Duodenal mucosa (tissue), 2 donors: ENCODE results near the gene ZNF786.
A peak's percentile ranks its signal among the peaks of the same experiment; 100 is the strongest.
"Not testable (repeated sequence)": the region's sequence is repeated elsewhere in the genome, so short reads cannot be mapped to it uniquely, and the experiment has no call there.

Experiments
- H3K27ac ChIP-seq: one replicate; pipeline ENCODE4 v1.7.0; 2013; ENCODE audit warnings: low read depth, low read length
- H3K27me3 ChIP-seq, 2 donors: one replicate each; pipeline ENCODE4 v1.7.0; 2013; ENCODE audit warnings: low read length in 2 of 2, control low read depth in 1 of 2; ENCODE audit not compliant: insufficient read depth in 2 of 2, control insufficient read depth in 1 of 2
- H3K36me3 ChIP-seq, 2 donors: one replicate each; pipeline ENCODE4 v1.7.0; 2013; ENCODE audit warnings: low read length in 2 of 2, control low read depth in 1 of 2; ENCODE audit not compliant: insufficient read depth in 2 of 2, control insufficient read depth in 1 of 2
- H3K4me1 ChIP-seq, 2 donors: one replicate each; pipeline ENCODE4 v1.7.0; 2013; ENCODE audit warnings: low read length in 2 of 2, control low read depth in 1 of 2; ENCODE audit not compliant: insufficient read depth in 2 of 2, control insufficient read depth in 1 of 2
- H3K4me3 ChIP-seq, 2 donors: one replicate each; pipeline ENCODE4 v1.7.0; 2013; ENCODE audit warnings: low read length in 2 of 2, low read depth in 1 of 2
- H3K9ac ChIP-seq, 2 donors: one replicate each; pipeline ENCODE4 v1.7.0; 2013; ENCODE audit warnings: low read length in 2 of 2, low read depth in 1 of 2
- H3K9me3 ChIP-seq, 2 donors: one replicate each; pipeline ENCODE4 v1.7.0; 2013; ENCODE audit warnings: low read length in 2 of 2, control low read depth in 1 of 2; ENCODE audit not compliant: control insufficient read depth in 1 of 2

The ZNF786 gene

GRCh38 chr7:149036676-149037075 lies 53.8 kb downstream of the ZNF786 start:
- H3K27me3 ChIP-seq = no peaks in the 10 kb centered on the region
- no peaks in the 10 kb centered on the region for H3K36me3 ChIP-seq
- peaks cover 2 to 8% of the 10 kb centered on the region in 2 donors for H3K9me3 ChIP-seq
- no peak overlapping the region for H3K9ac ChIP-seq
- H3K27ac ChIP-seq = no peak overlapping the region
- no peaks in the 10 kb centered on the region for H3K4me1 ChIP-seq
- no peak overlapping the region for H3K4me3 ChIP-seq

GRCh38 chr7:149031353-149031910 lies 59.1 kb downstream of the ZNF786 start:
- H3K27me3 ChIP-seq = no peaks in the 10 kb centered on the region
- no peak overlapping the region for H3K4me3 ChIP-seq
- H3K9ac ChIP-seq = no peak overlapping the region
- H3K27ac ChIP-seq = no peak overlapping the region
- peaks cover 0 to under 1% of the 10 kb centered on the region in 2 donors for H3K9me3 ChIP-seq
- no peaks in the 10 kb centered on the region for H3K36me3 ChIP-seq
- peaks cover 0 to 7% of the 10 kb centered on the region in 2 donors for H3K4me1 ChIP-seq

- not testable (repeated sequence) for H3K9me3 ChIP-seq, H3K27ac ChIP-seq, H3K36me3 ChIP-seq, H3K9ac ChIP-seq, H3K4me3 ChIP-seq, H3K27me3 ChIP-seq
- H3K4me1 ChIP-seq = peaks cover 5 to 17% of the 10 kb centered on the region in 2 donors
Measured at GRCh38 chr7:149030439-149030838, 60.1 kb downstream of the ZNF786 start.

GRCh38 chr7:149028346-149029109 lies 62.0 kb downstream of the ZNF786 start, which contains the start of gene PDIA4:
TSS of gene PDIA4 (minus strand) at chr7:149028505. CDS start at chr7:149028408, 97 bp downstream.
- no peaks in the 10 kb centered on the region for H3K27me3 ChIP-seq
- peak within 1 kb of the TSS; percentile 77 for H3K27ac ChIP-seq
- H3K36me3 ChIP-seq = peaks cover 0 to 2% of the 10 kb centered on the region in 2 donors
- H3K9me3 ChIP-seq = no peaks in the 10 kb centered on the region
- peak within 1 kb of the TSS; percentile 72 to 84 for H3K9ac ChIP-seq
- H3K4me3 ChIP-seq = peak within 1 kb of the TSS; percentile 81 to 84
- peaks cover 12 to 22% of the 10 kb centered on the region in 2 donors for H3K4me1 ChIP-seq

- Histone ChIP-seq H3K9me3 (no peaks in the 10 kb centered on the region), H3K4me1 (peaks cover 16 to 25% of the 10 kb centered on the region in 2 donors), H3K9ac (peak overlapping the region; percentile 72 to 84), H3K4me3 (peak overlapping the region; percentile 78 to 84), H3K27ac (peak overlapping the region; percentile 77), H3K27me3 (no peaks in the 10 kb centered on the region), H3K36me3 (peaks cover 0 to 5% of the 10 kb centered on the region in 2 donors)
Measured at GRCh38 chr7:149027611-149028345, 62.7 kb downstream of the ZNF786 start.

- Histone ChIP-seq H3K9ac (peak overlapping the region; percentile 72 to 84), H3K27me3 (no peaks in the 10 kb centered on the region), H3K27ac (no peak overlapping the region), H3K4me3 (peak overlapping the region; percentile 78 to 84), H3K36me3 (peaks cover 0 to 10% of the 10 kb centered on the region in 2 donors), H3K9me3 (no peaks in the 10 kb centered on the region), H3K4me1 (peaks cover 16 to 29% of the 10 kb centered on the region in 2 donors)
Measured at GRCh38 chr7:149027055-149027454, 63.5 kb downstream of the ZNF786 start.

DNA sequence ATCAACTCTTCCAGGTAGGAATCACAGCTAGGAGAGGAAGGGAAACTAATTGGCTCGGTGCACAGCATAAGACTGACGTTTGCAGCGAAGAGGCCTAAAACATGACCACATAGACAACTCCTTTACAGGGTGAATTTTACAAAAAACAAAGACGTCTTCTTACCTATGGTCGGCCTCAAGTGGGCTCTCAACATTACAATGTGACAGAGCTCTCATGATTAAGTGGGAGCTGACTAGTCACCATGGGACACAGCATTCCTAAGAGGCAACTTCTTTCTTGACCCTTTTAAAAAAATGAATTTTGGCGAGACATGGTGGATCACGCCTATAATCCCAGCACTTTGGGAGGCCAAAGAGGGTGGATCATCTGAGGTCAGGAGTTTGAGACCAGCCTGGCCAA lies 66.9 kb downstream of the ZNF786 start:
- no peaks in the 10 kb centered on the region for H3K27me3 ChIP-seq
- H3K27ac ChIP-seq = no peak overlapping the region
- no peak overlapping the region for H3K4me3 ChIP-seq
- H3K9ac ChIP-seq = peak overlapping the region in 1 of 2 donors; percentile 14
- H3K36me3 ChIP-seq = peaks cover 10 to 33% of the 10 kb centered on the region in 2 donors
- H3K4me1 ChIP-seq = peaks cover 16 to 29% of the 10 kb centered on the region in 2 donors
- no peaks in the 10 kb centered on the region for H3K9me3 ChIP-seq

DNA sequence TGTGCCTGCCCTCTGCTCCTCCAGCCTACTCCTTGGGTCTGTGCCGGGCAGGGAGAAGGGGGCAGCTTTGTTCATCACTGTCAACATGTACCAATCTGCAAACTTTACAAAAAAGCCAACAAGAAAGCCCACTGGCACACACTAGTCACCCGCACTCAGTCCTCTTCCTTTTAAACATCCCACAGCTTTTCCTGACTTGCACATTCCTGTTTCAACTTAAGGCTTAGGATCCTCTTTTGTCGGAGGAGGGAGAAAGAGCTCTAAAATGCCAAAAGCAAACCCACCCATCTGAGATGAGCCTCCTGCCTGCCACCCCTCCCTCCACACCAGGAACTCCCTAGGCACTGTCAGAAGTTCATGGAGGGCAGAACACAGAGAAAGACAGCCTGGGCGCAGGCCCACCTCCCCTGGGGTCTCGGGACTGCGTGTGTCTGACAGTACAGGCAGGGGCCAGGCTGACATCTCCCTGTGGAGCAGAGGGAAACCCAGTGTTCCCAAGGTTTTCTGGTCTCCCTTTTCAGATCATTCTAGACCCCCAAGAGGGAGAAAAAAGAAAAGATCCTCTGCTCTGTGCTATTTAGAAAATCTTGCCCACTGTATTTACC lies 67.7 kb downstream of the ZNF786 start:
- H3K36me3 ChIP-seq = peaks cover 14 to 39% of the 10 kb centered on the region in 2 donors
- no peak overlapping the region for H3K27ac ChIP-seq
- no peaks in the 10 kb centered on the region for H3K9me3 ChIP-seq
- peaks cover 16 to 29% of the 10 kb centered on the region in 2 donors for H3K4me1 ChIP-seq
- no peaks in the 10 kb centered on the region for H3K27me3 ChIP-seq
- no peak overlapping the region for H3K4me3 ChIP-seq
- H3K9ac ChIP-seq = no peak overlapping the region

DNA sequence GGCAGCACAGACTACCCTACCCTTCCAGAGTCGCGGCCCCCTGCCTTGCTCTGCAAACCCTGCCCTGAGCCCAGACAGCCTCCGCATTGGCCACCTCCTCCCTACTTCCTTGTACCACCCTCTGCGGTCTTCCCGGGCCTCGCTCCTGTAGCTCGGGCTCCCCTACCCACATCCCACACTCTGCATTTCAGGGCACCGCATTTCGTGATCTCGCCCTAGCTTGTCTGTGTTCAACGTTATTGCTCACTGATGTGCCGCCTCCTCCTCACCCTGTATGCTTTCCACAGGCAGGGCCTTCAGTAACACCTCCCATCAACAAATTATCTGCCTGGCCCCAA lies 68.8 kb downstream of the ZNF786 start:
- no peak overlapping the region for H3K9ac ChIP-seq
- peaks cover 16 to 24% of the 10 kb centered on the region in 2 donors for H3K4me1 ChIP-seq
- H3K4me3 ChIP-seq = no peak overlapping the region
- H3K36me3 ChIP-seq = peaks cover 17 to 49% of the 10 kb centered on the region in 2 donors
- H3K27me3 ChIP-seq = no peaks in the 10 kb centered on the region
- H3K27ac ChIP-seq = no peak overlapping the region
- no peaks in the 10 kb centered on the region for H3K9me3 ChIP-seq
